Vagina (tissue), 2 donors: ENCODE measurements around the gene ST8SIA1.

ENCODE experiments used
- POLR2AphosphoS5 ChIP-seq, 2 donors: sonication (generic); formaldehyde crosslinking; IDR thresholded peaks; one replicate each; pipeline ENCODE4 v1.9.0; 2017; ENCODE audit warnings: antibody characterized with exemption in 2 of 2, mild to moderate bottlenecking in 2 of 2, low read depth in 1 of 2; ENCODE audit not compliant: insufficient read depth in 1 of 2
- TF ChIP-seq, protein P1 (sequence below), 3 experiments: fragments of 450-650 bp in 2 of 3; fragments of 200-600 bp in 1 of 3; sonication (generic) in 1 of 3; IDR thresholded peaks; one replicate each; pipeline ENCODE4 v1.5.1; 2017 to 2019; ENCODE audit warnings: antibody characterized with exemption in 3 of 3, mild to moderate bottlenecking in 2 of 3, moderate library complexity in 2 of 3

DNA sequence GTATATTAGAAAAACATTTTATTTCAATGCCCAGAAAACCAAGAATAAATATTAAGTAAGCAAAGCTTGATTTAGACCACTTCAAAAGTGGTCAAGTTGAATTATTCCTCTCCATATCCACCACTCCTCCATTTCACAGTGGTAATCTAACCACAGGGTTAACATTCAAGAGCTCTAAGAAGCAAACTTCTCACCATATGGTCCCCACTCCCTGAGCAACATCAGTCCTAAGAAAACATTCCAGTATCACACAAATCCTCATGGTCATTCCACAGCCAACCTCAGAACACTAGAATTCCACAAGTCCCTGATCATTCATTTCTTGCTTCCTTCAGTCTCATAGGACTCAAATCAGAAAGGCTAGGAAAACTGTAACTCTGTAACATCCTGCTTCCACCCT lies 47.9 kb downstream of the ST8SIA1 start:
- no peak for TF ChIP-seq POLR2AphosphoS5 (IDR thresholded peaks at IDR 0.05; ENCODE audit: insufficient read depth in 1 of 2, low read depth in 1 of 2)
- TF ChIP-seq, protein P1, sequence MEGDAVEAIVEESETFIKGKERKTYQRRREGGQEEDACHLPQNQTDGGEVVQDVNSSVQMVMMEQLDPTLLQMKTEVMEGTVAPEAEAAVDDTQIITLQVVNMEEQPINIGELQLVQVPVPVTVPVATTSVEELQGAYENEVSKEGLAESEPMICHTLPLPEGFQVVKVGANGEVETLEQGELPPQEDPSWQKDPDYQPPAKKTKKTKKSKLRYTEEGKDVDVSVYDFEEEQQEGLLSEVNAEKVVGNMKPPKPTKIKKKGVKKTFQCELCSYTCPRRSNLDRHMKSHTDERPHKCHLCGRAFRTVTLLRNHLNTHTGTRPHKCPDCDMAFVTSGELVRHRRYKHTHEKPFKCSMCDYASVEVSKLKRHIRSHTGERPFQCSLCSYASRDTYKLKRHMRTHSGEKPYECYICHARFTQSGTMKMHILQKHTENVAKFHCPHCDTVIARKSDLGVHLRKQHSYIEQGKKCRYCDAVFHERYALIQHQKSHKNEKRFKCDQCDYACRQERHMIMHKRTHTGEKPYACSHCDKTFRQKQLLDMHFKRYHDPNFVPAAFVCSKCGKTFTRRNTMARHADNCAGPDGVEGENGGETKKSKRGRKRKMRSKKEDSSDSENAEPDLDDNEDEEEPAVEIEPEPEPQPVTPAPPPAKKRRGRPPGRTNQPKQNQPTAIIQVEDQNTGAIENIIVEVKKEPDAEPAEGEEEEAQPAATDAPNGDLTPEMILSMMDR (IDR thresholded peaks at IDR 0.05): no peak
